Keratinocyte (primary cell): ENCODE measurements around the gene NPSR1. TPM values are rescaled to one million over a fixed set of nuclear protein-coding genes. Genes with fewer than 3 reads are reported as not detected.
"Not testable (repeated sequence)": the region's sequence is repeated elsewhere in the genome, so short reads cannot be mapped to it uniquely, and the experiment has no call there.

Experiments used
- DNase-seq: peaks from one replicate; pipeline ENCODE4 v3.0.0-alpha.2; 2011; ENCODE audit warnings: low read depth, missing footprints, low spot score
- FAIRE-seq: peaks from 2 replicates; lab custom pipeline; 2011; peaks lifted over from hg19 to GRCh38; lab: Jason Lieb, UNC
- H2AFZ ChIP-seq: 2 replicates; pipeline ENCODE4 v1.6.0; 2012; ENCODE audit warnings: low read length, control low read depth, inconsistent platforms; ENCODE audit not compliant: control insufficient read depth
- H3K27ac ChIP-seq: 2 replicates; pipeline ENCODE4 v1.5.1; 2011; ENCODE audit warnings: low read length; ENCODE audit not compliant: control insufficient read depth, insufficient read depth
- H3K27me3 ChIP-seq: 3 replicates; pipeline ENCODE4 v1.6.0; 2011; ENCODE audit warnings: low read length; ENCODE audit not compliant: control insufficient read depth, insufficient read depth; ENCODE audit errors: extremely low read depth
- H3K36me3 ChIP-seq, 2 experiments: 2 replicates in 1 of 2; 3 replicates in 1 of 2; pipeline ENCODE4 v1.5.1; 2011; ENCODE audit warnings: low read length in 2 of 2, mild to moderate bottlenecking in 1 of 2; ENCODE audit not compliant: control insufficient read depth in 2 of 2, insufficient read depth in 2 of 2; ENCODE audit errors: extremely low read depth in 1 of 2
- H3K4me1 ChIP-seq: 3 replicates; pipeline ENCODE4 v1.5.1; 2011; ENCODE audit warnings: low read length; ENCODE audit not compliant: control insufficient read depth, insufficient read depth; ENCODE audit errors: extremely low read depth
- H3K4me2 ChIP-seq: 3 replicates; pipeline ENCODE4 v1.6.0; 2011; ENCODE audit warnings: low read depth, low read length; ENCODE audit not compliant: control insufficient read depth, insufficient read depth; ENCODE audit errors: extremely low read depth
- H3K4me3 ChIP-seq, 3 experiments: fragments of 200-600 bp in 1 of 3; sonication (generic) in 1 of 3; 2 replicates in 2 of 3; 3 replicates in 1 of 3; pipeline ENCODE4 v1.5.1; 2011 to 2016; ENCODE audit warnings: low read length in 3 of 3, mild to moderate bottlenecking in 3 of 3, control low read depth in 2 of 3, inconsistent platforms in 1 of 3, low read depth in 1 of 3, mixed read lengths in 1 of 3, mixed run types in 1 of 3, moderate library complexity in 1 of 3; ENCODE audit not compliant: control insufficient read depth in 2 of 3, insufficient read depth in 2 of 3; ENCODE audit errors: extremely low read depth in 1 of 3
- H3K79me2 ChIP-seq: 2 replicates; pipeline ENCODE4 v1.6.0; 2012; ENCODE audit warnings: low read length; ENCODE audit not compliant: control insufficient read depth, insufficient read depth
- H3K9ac ChIP-seq: 3 replicates; pipeline ENCODE4 v1.6.0; 2011; ENCODE audit warnings: low read length; ENCODE audit not compliant: control insufficient read depth, insufficient read depth; ENCODE audit errors: extremely low read depth
- H3K9me1 ChIP-seq: 3 replicates; pipeline ENCODE4 v1.6.0; 2011; ENCODE audit warnings: low read length; ENCODE audit not compliant: control insufficient read depth, insufficient read depth; ENCODE audit errors: extremely low read depth
- H3K9me3 ChIP-seq: 2 replicates; pipeline ENCODE4 v1.5.1; 2012; ENCODE audit warnings: low read depth, low read length; ENCODE audit not compliant: control insufficient read depth
- H4K20me1 ChIP-seq: 3 replicates; pipeline ENCODE4 v1.6.0; 2011; ENCODE audit warnings: low read length; ENCODE audit not compliant: control insufficient read depth, insufficient read depth; ENCODE audit errors: extremely low read depth
- EZH2 ChIP-seq: IDR thresholded peaks from one replicate; pipeline ENCODE4 v1.6.1; 2012; ENCODE audit warnings: inconsistent platforms, mild to moderate bottlenecking, low read length, moderate library complexity
- dilution Hi-C: fragments of 300-500 bp; cut with MboI; formaldehyde crosslinking; loops from one replicate; pipeline ENCODE4 v1.7.0; 2020; ENCODE audit warnings: low sequenced_read_pairs; ENCODE audit not compliant: extremely low pct_ligation_motif_present
- polyA plus RNA-seq, 5 experiments: library from polyadenylated mRNA; depleted of rRNA in 3 of 5; stranded (reverse) in 3 of 5; stranded (forward) in 1 of 5; unstranded in 1 of 5; fragments of >200 nt; gene quantifications; 1 replicate in 1 of 5; 2 replicates in 3 of 5; 3 replicates in 1 of 5; pipeline versions ENCODE4 v1.2.1 to v1.2.3, GENCODE V29; 2011 to 2012; ENCODE audit warnings: missing spikeins in 2 of 5, low read depth in 1 of 5, low replicate concordance in 1 of 5
- TF ChIP-seq, protein P1 (sequence below), 3 experiments: IDR thresholded peaks in 1 of 3; conservative IDR thresholded peaks in 1 of 3; optimal IDR thresholded peaks in 1 of 3; 2 replicates in 2 of 3; 3 replicates in 1 of 3; pipeline versions ENCODE3 to v1.5.1; 2011; ENCODE audit warnings: low read length in 3 of 3, mild to moderate bottlenecking in 3 of 3, moderate library complexity in 2 of 3, control low read depth in 1 of 3, inconsistent platforms in 1 of 3; ENCODE audit not compliant: insufficient read depth in 2 of 3; ENCODE audit errors: extremely low read depth in 1 of 3

The NPSR1 gene
- polyA plus RNA-seq, 1 donor (not counting 4 experiments of a cell fraction or from before 2014, with no cell fraction given): not detected

DNA sequence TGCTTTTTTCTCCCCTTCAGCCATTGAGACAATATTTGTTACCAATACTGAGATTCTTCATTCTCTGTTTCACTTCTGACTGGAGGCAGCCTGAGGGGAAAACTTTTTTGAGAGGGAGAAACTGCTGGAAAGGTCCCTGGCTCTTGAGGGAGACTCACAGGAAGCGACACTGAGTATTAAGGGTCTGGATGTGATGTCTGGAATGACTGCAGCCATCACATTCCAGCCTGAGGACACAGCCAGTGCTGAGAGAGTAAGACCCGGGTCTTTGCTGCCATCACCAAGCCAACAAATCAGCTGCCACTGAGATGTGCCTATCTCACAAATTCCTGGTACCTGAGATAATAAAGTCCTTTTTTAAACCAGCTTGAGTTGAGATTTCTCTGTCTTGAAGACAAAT is 221.9 kb downstream of the NPSR1 start:
- dilution Hi-C loops: no loop called here
- no peak for FAIRE-seq

DNA sequence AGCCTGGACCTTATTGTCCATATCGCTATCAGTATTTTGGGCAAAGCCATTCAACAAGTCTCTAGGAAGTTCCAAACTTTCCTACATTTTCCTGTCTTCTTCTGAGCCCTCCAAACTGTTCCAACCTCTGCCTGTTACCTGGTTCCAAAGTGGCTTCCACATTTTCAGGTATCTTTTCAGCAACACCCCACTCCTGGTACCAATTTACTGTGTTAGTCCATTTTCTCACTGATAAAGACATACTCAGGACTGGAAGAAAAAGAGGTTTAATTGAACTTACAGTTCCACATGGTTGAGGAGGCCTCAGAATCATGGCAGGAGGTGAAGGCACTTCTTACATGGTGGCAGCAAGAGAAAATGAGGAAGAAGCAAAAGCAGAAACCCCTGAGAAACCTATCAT is 225.8 kb downstream of the NPSR1 start:
- dilution Hi-C loops, FAIRE-seq, DNase-seq, H3K4me1 ChIP-seq, H3K9me3 ChIP-seq, H3K9me1 ChIP-seq, H3K36me3 ChIP-seq, H3K79me2 ChIP-seq, H3K27ac ChIP-seq, H3K4me3 ChIP-seq, H3K9ac ChIP-seq, H2AFZ ChIP-seq, H4K20me1 ChIP-seq, H3K27me3 ChIP-seq, H3K4me2 ChIP-seq: not testable (repeated sequence)

More for the DNA sequence above, 221.9 kb downstream of the NPSR1 start:
- Histone ChIP-seq H3K27ac (no peak overlapping the region), H3K9me3 (peaks cover 3% of the 10 kb centered on the region), H3K4me3 (no peak overlapping the region), H3K36me3 (no peaks in the 10 kb centered on the region), H3K27me3 (no peaks in the 10 kb centered on the region), H2AFZ (no peak overlapping the region), H3K9ac (no peak overlapping the region), H3K4me1 (no peaks in the 10 kb centered on the region), H3K9me1 (no peaks in the 10 kb centered on the region), H3K79me2 (no peaks in the 10 kb centered on the region), H3K4me2 (no peak overlapping the region), H4K20me1 (no peaks in the 10 kb centered on the region)
- TF ChIP-seq EZH2: no peak
- TF ChIP-seq, protein P1, sequence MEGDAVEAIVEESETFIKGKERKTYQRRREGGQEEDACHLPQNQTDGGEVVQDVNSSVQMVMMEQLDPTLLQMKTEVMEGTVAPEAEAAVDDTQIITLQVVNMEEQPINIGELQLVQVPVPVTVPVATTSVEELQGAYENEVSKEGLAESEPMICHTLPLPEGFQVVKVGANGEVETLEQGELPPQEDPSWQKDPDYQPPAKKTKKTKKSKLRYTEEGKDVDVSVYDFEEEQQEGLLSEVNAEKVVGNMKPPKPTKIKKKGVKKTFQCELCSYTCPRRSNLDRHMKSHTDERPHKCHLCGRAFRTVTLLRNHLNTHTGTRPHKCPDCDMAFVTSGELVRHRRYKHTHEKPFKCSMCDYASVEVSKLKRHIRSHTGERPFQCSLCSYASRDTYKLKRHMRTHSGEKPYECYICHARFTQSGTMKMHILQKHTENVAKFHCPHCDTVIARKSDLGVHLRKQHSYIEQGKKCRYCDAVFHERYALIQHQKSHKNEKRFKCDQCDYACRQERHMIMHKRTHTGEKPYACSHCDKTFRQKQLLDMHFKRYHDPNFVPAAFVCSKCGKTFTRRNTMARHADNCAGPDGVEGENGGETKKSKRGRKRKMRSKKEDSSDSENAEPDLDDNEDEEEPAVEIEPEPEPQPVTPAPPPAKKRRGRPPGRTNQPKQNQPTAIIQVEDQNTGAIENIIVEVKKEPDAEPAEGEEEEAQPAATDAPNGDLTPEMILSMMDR (optimal IDR thresholded peaks at IDR 0.05 in 1 of 3, IDR thresholded peaks at IDR 0.05 in 1 of 3, conservative IDR thresholded peaks at IDR 0.05 in 1 of 3; ENCODE audit: extremely low read depth in 1 of 3, insufficient read depth in 2 of 3, low read length in 3 of 3): no peak
- no peak for DNase-seq

DNA sequence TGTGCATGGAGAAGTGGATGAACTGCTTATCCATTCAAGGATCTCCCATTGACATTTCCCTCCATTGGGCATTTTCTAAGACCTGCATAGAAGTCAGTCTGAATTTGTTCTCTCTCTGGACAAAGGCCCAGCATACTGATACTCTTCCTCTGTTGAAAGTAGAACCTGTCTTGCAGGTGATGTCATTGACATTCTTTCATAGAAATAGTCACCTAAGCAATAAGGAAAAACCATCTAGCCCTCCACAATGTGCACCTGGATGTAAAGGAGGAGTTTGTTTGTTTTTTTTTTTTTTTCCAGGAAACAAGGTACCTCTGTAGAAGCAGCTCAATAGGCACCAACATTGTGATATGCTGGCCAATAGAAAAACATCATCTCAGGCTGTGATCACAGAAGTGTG is 228.8 kb downstream of the NPSR1 start:
- Histone ChIP-seq H2AFZ (no peak overlapping the region), H3K4me1 (peaks cover 4% of the 10 kb centered on the region), H3K4me3 (no peak overlapping the region), H3K9me3 (peaks cover 3% of the 10 kb centered on the region), H3K4me2 (no peak overlapping the region), H3K79me2 (no peaks in the 10 kb centered on the region), H3K9ac (no peak overlapping the region), H3K27ac (no peak overlapping the region), H4K20me1 (no peaks in the 10 kb centered on the region), H3K27me3 (no peaks in the 10 kb centered on the region), H3K36me3 (no peaks in the 10 kb centered on the region), H3K9me1 (no peaks in the 10 kb centered on the region)
- FAIRE-seq (no peak), DNase-seq (no peak)
- TF ChIP-seq EZH2: no peak
- TF ChIP-seq, protein P1 (optimal IDR thresholded peaks at IDR 0.05 in 1 of 3, IDR thresholded peaks at IDR 0.05 in 1 of 3, conservative IDR thresholded peaks at IDR 0.05 in 1 of 3; ENCODE audit: extremely low read depth in 1 of 3, insufficient read depth in 2 of 3, low read length in 3 of 3): no peak
- dilution Hi-C loops: no loop called here
